Gastroesophageal sphincter (tissue), 3 donors: ENCODE data around the gene C4orf33.

ENCODE experiments used
- CTCF ChIP-seq, 4 experiments: fragments of 200-600 bp in 2 of 4; fragments of 450-650 bp in 2 of 4; sonication (generic) in 1 of 4; IDR thresholded peaks; one replicate each; pipeline ENCODE4 v1.5.1; 2017 to 2019; ENCODE audit warnings: antibody characterized with exemption in 4 of 4, mild to moderate bottlenecking in 2 of 4, moderate library complexity in 2 of 4
- POLR2A ChIP-seq, 2 donors: fragments of 450-650 bp; IDR thresholded peaks; one replicate each; pipeline ENCODE4 v1.6.1; 2017; ENCODE audit warnings: antibody characterized with exemption in 2 of 2, mild to moderate bottlenecking in 2 of 2, moderate library complexity in 1 of 2
- POLR2AphosphoS5 ChIP-seq: sonication (generic); formaldehyde crosslinking; IDR thresholded peaks from one replicate; pipeline ENCODE4 v1.6.1; 2017; ENCODE audit warnings: antibody characterized with exemption

GRCh38 chr4:129109965-129110824 lies 14.2 kb downstream of the C4orf33 start:
- TF ChIP-seq CTCF (IDR thresholded peaks at IDR 0.05) (no peak), POLR2A (IDR thresholded peaks at IDR 0.05) (no peak), POLR2AphosphoS5 (no peak)
